Measurements from ENCODE around the gene PML. TPM values are rescaled to one million over a fixed set of nuclear protein-coding genes. Genes with fewer than 3 reads are reported as not detected.
"Not testable (repeated sequence)": the region's sequence is repeated elsewhere in the genome, so short reads cannot be mapped to it uniquely, and the experiment has no call there.

Gene PML
- total RNA-seq, 1 experiment from 2014 or later: 24.6 TPM

GRCh38 chr15:74050556-74051234, 56.2 kb downstream of the PML start:
- H4K91ac ChIP-seq (ENCODE audit: insufficient read length, low read depth, low read length): no peak overlapping the region
- peaks cover 3% of the 10 kb centered on the region; the same call in 1 of the 2 replicates for H3K4me1 ChIP-seq (ENCODE audit: insufficient read depth, low read length)
- H3K9ac ChIP-seq (ENCODE audit: extremely low read depth, insufficient read length, low read length): no peak overlapping the region
- no peak overlapping the region for H3K14ac ChIP-seq (ENCODE audit: insufficient read depth, low read length)
- no peak overlapping the region for H2AK5ac ChIP-seq (ENCODE audit: insufficient read length, low read length)
- no peak overlapping the region for H2AFZ ChIP-seq (ENCODE audit: low read length)
- no peak overlapping the region for H4K5ac ChIP-seq (ENCODE audit: insufficient read length, low read depth, low read length)
- H2BK5ac ChIP-seq (ENCODE audit: insufficient read length, low read length): no peak overlapping the region
- no peaks in the 10 kb centered on the region for H3K9me3 ChIP-seq (ENCODE audit: control insufficient read depth, low read depth, low read length)
- H3K79me2 ChIP-seq (ENCODE audit: insufficient read depth, low read length): no peaks in the 10 kb centered on the region
- no peak overlapping the region for H3K4ac ChIP-seq (ENCODE audit: low read depth, low read length)
- Mint-ChIP-seq H3K4me3 (no peak overlapping the region), H3K27ac (no peak overlapping the region), H3K36me3 (ENCODE audit: insufficient read depth in 1 of 3, low read depth in 3 of 3) (no peaks in the 10 kb centered on the region; a peak in 1 of 7 replicates), H3K9me3 (no peaks in the 10 kb centered on the region; a peak in 1 of 5 replicates), H3K4me1 (peaks cover 8 to 19% of the 10 kb centered on the region in 2 experiments), H3K27me3 (ENCODE audit: low read depth) (peaks cover 36% of the 10 kb centered on the region)
- H3K18ac ChIP-seq (ENCODE audit: insufficient read length, low read depth, low read length): no peak overlapping the region
- H3K79me1 ChIP-seq (ENCODE audit: insufficient read depth, low read depth, low read length, poor library complexity, severe bottlenecking): no peaks in the 10 kb centered on the region
- H3K27ac ChIP-seq (ENCODE audit: insufficient read length, low read depth, low read length): no peak overlapping the region
- no peak overlapping the region for H3K23ac ChIP-seq (ENCODE audit: insufficient read length, low read depth, low read length)
- no peak overlapping the region for H2BK15ac ChIP-seq (ENCODE audit: low read depth, low read length)
- H2BK12ac ChIP-seq (ENCODE audit: insufficient read length, low read depth, low read length): no peak overlapping the region
- no peak overlapping the region for H4K8ac ChIP-seq (replicated peaks; ENCODE audit: insufficient read length, low read depth, low read length)
- TF ChIP-seq CTCF (conservative IDR thresholded peaks at IDR 0.05): no peak
- H2BK20ac ChIP-seq (ENCODE audit: low read depth, low read length, poor library complexity, severe bottlenecking): no peak overlapping the region
- H3K4me2 ChIP-seq (ENCODE audit: insufficient read depth, insufficient read length, low read length): no peak overlapping the region
- no peaks in the 10 kb centered on the region for H3K27me3 ChIP-seq (ENCODE audit: insufficient read depth, low read length)
- H3K56ac ChIP-seq (ENCODE audit: insufficient read length, low read depth, low read length): no peak overlapping the region
- DNase-seq: no peak
- H3K23me2 ChIP-seq (ENCODE audit: insufficient read length, low read depth, low read length, poor library complexity, severe bottlenecking): no peaks in the 10 kb centered on the region
- WGBS (ENCODE audit: extremely low coverage, insufficient read length, low lambda C conversion rate): no CpG with 5 or more reads among the region's 8 CpGs
- no peaks in the 10 kb centered on the region for H4K20me1 ChIP-seq (ENCODE audit: control insufficient read depth, insufficient read depth, insufficient read length)
- no peak overlapping the region for H3T11ph ChIP-seq (ENCODE audit: low read length)
- H2BK120ac ChIP-seq (ENCODE audit: low read depth, low read length, poor library complexity, severe bottlenecking): no peak overlapping the region

GRCh38 chr15:74052271-74053260, 58.0 kb downstream of the PML start:
- not testable (repeated sequence) for H3K4ac ChIP-seq (ENCODE audit: low read depth, low read length); H2BK120ac ChIP-seq (ENCODE audit: low read depth, low read length, poor library complexity, severe bottlenecking); H3K27ac Mint-ChIP-seq; H3K9ac ChIP-seq (ENCODE audit: extremely low read depth, insufficient read length, low read length); H4K91ac ChIP-seq (ENCODE audit: insufficient read length, low read depth, low read length); H3K23ac ChIP-seq (ENCODE audit: insufficient read length, low read depth, low read length); H2BK20ac ChIP-seq (ENCODE audit: low read depth, low read length, poor library complexity, severe bottlenecking); DNase-seq; H2BK12ac ChIP-seq (ENCODE audit: insufficient read length, low read depth, low read length); H3K14ac ChIP-seq (ENCODE audit: insufficient read depth, low read length); H3K23me2 ChIP-seq (ENCODE audit: insufficient read length, low read depth, low read length, poor library complexity, severe bottlenecking); H3K4me2 ChIP-seq (ENCODE audit: insufficient read depth, insufficient read length, low read length); H4K20me1 ChIP-seq (ENCODE audit: control insufficient read depth, insufficient read depth, insufficient read length); H4K8ac ChIP-seq (replicated peaks; ENCODE audit: insufficient read length, low read depth, low read length); H3K4me1 ChIP-seq (ENCODE audit: insufficient read depth, low read length); H3K36me3 Mint-ChIP-seq (ENCODE audit: insufficient read depth in 1 of 3, low read depth in 3 of 3); H3K9me3 Mint-ChIP-seq; H3K56ac ChIP-seq (ENCODE audit: insufficient read length, low read depth, low read length); H2BK15ac ChIP-seq (ENCODE audit: low read depth, low read length); H3K79me2 ChIP-seq (ENCODE audit: insufficient read depth, low read length); H3K27ac ChIP-seq (ENCODE audit: insufficient read length, low read depth, low read length); H2BK5ac ChIP-seq (ENCODE audit: insufficient read length, low read length); H3K79me1 ChIP-seq (ENCODE audit: insufficient read depth, low read depth, low read length, poor library complexity, severe bottlenecking); H2AK5ac ChIP-seq (ENCODE audit: insufficient read length, low read length); H2AFZ ChIP-seq (ENCODE audit: low read length); H3K27me3 ChIP-seq (ENCODE audit: insufficient read depth, low read length); H3T11ph ChIP-seq (ENCODE audit: low read length); H3K4me3 Mint-ChIP-seq; H4K5ac ChIP-seq (ENCODE audit: insufficient read length, low read depth, low read length); H3K9me3 ChIP-seq (ENCODE audit: control insufficient read depth, low read depth, low read length); H3K18ac ChIP-seq (ENCODE audit: insufficient read length, low read depth, low read length)
- H3K27me3 Mint-ChIP-seq (ENCODE audit: low read depth): peaks cover 51% of the 10 kb centered on the region
- H3K4me1 Mint-ChIP-seq: peaks cover 8 to 18% of the 10 kb centered on the region in 2 experiments
- no CpG with 5 or more reads among the region's 42 CpGs for WGBS (ENCODE audit: extremely low coverage, insufficient read length, low lambda C conversion rate)

Data from H9 (cell line).